MM.1S (cell line): ENCODE measurements around the gene ANLN.

Experiments used
- EZH2 ChIP-seq: fragments of 300-600 bp; sonication (generic); optimal IDR thresholded peaks from 2 replicates; pipeline ENCODE3; 2017; ENCODE audit warnings: low read depth, mild to moderate bottlenecking, antibody characterized with exemption, low read length, mixed read lengths
- TF ChIP-seq, protein P1 (sequence below): fragments of 300-600 bp; sonication (generic); IDR thresholded peaks from 2 replicates; pipeline ENCODE4 v1.5.1; 2016; ENCODE audit warnings: antibody characterized with exemption, low read length, mixed read lengths

DNA sequence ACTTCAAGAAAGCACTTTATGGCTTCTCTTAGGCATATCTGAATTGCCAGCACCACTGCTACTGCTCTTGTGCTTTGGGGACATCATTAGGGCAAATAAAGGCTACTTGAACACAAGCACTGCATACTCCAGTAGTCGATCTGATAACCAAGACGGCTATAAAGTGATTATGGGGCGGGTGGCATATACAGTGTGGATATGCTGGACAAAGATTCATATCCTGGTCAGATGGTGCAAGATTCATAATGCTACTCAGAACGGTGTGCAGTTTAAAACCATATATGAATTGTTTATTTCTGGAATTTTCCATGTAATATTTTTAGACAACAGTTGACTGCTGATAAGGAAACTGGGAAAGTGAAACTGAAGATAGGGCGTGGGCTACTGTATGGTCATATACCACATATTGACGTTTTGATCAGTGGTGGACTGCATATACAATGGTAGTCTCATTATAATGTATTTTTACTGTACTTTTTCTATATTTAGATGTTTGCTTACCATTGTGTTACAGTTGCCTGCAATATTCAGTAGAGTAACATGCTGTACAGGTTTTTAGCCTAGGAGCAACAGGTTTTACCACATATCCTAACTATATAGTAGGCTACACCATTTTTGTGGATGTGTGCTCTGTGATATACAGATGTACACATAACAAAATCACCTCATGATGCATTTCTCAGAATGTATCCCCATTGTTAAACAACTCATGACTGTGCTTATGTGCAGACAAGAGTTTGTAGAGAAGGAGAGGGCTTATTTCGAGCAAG lies 15.2 kb downstream of the ANLN start:
- no peak for TF ChIP-seq EZH2
- TF ChIP-seq, protein P1, sequence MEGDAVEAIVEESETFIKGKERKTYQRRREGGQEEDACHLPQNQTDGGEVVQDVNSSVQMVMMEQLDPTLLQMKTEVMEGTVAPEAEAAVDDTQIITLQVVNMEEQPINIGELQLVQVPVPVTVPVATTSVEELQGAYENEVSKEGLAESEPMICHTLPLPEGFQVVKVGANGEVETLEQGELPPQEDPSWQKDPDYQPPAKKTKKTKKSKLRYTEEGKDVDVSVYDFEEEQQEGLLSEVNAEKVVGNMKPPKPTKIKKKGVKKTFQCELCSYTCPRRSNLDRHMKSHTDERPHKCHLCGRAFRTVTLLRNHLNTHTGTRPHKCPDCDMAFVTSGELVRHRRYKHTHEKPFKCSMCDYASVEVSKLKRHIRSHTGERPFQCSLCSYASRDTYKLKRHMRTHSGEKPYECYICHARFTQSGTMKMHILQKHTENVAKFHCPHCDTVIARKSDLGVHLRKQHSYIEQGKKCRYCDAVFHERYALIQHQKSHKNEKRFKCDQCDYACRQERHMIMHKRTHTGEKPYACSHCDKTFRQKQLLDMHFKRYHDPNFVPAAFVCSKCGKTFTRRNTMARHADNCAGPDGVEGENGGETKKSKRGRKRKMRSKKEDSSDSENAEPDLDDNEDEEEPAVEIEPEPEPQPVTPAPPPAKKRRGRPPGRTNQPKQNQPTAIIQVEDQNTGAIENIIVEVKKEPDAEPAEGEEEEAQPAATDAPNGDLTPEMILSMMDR = no peak
